ENCODE results near the gene SPIRE1.
"Not testable (repeated sequence)": the region's sequence is repeated elsewhere in the genome, so short reads cannot be mapped to it uniquely, and the experiment has no call there.

SPIRE1 gene

GRCh38 chr18:12637901-12638643, 19.8 kb downstream of the SPIRE1 start:
- DNase-seq (ENCODE audit: insufficient read length, low spot score) (peak; percentile 9), FAIRE-seq (peak; percentile 88)
- no peak for TF ChIP-seq POLR2A (IDR thresholded peaks at IDR 0.05; ENCODE audit: low read depth, low read length)

- FAIRE-seq (no peak), DNase-seq (ENCODE audit: insufficient read length, low spot score) (no peak)
- TF ChIP-seq POLR2A (IDR thresholded peaks at IDR 0.05; ENCODE audit: low read depth, low read length), result no peak
Observed at GRCh38 chr18:12637393-12637792, 20.5 kb downstream of the SPIRE1 start.

- no peak for TF ChIP-seq POLR2A (IDR thresholded peaks at IDR 0.05; ENCODE audit: low read depth, low read length)
- DNase-seq (ENCODE audit: insufficient read length, low spot score), result no peak
- no peak for FAIRE-seq
Observed at GRCh38 chr18:12631831-12632477, 26.0 kb downstream of the SPIRE1 start.

- FAIRE-seq, result peak; percentile 89
- no peak for TF ChIP-seq POLR2A (IDR thresholded peaks at IDR 0.05; ENCODE audit: low read depth, low read length)
- DNase-seq (ENCODE audit: insufficient read length, low spot score), result no peak
Observed at GRCh38 chr18:12630136-12630535, 27.8 kb downstream of the SPIRE1 start.

- FAIRE-seq, result peak; percentile 85
- no peak for TF ChIP-seq POLR2A (IDR thresholded peaks at IDR 0.05; ENCODE audit: low read depth, low read length)
- DNase-seq (ENCODE audit: insufficient read length, low spot score), result no peak
Observed at GRCh38 chr18:12628706-12629702, 28.9 kb downstream of the SPIRE1 start.

DNA sequence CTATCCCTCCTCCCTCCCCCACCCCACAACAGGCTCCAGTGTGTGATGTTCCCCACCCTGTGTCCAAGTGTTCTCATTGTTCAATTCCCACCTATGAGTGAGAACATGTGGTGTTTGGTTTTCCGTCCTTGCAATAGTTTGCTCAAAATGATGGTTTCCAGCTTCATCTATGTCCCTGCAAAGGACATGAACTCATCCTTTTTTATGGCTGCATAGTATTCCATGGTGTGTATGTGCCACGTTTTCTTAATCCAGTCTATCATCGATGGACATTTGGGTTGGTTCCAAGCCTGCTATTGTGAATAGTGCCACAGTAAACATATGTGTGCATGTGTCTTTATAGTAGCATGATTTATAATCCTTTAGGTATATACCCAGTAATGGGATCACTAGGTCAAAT, 30.7 kb downstream of the SPIRE1 start:
- not testable (repeated sequence) for DNase-seq (ENCODE audit: insufficient read length, low spot score); FAIRE-seq

GRCh38 chr18:12625241-12625640, 32.7 kb downstream of the SPIRE1 start:
- no peak for TF ChIP-seq POLR2A (IDR thresholded peaks at IDR 0.05; ENCODE audit: low read depth, low read length)
- no peak for DNase-seq (ENCODE audit: insufficient read length, low spot score)
- FAIRE-seq, result no peak

- FAIRE-seq (peak; percentile 100), DNase-seq (ENCODE audit: insufficient read length, low spot score) (peak; percentile 61)
- TF ChIP-seq POLR2A (IDR thresholded peaks at IDR 0.05; ENCODE audit: low read depth, low read length), result no peak
Observed at GRCh38 chr18:12621742-12622306, 36.1 kb downstream of the SPIRE1 start.

DNA sequence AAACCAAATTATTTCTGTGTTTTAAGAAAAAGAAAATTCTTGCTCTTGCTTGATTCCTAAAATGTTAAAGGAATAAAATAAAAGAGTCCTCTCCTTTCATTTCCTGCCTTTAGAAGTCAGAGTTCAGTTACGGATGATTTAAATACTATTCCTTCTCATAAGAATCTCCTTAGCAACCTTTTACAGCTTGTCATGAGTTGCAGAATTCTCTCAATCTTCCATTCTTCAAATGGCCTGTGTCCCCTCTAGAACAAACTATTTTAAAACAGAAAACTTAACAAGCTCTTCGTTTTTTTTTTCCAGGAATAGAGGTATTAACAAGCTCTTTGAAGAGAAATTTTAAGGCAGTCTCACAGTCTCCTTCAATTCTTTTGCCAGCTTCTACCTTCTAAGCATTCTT, 42.2 kb downstream of the SPIRE1 start:
- FAIRE-seq (no peak), DNase-seq (ENCODE audit: insufficient read length, low spot score) (no peak)
- TF ChIP-seq POLR2A (IDR thresholded peaks at IDR 0.05; ENCODE audit: low read depth, low read length), result no peak

DNA sequence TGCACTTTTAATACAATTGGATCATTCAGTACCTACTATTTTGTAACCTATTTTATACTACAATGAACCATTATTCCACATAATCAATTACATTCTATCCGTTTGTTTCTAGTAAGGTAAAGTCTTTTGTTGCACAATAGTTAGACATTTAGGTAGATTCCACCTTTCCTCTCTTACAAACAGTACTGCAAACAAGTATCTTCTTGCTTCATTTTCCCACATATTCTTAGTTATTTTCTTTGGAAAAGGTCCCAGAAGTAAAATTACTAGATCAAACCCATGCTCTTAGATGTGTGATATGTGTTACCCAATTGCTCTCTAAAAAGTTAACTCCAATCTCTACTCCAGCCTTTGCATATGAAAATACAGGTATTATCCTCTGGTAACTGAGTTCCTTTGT, 49.6 kb downstream of the SPIRE1 start:
- DNase-seq (ENCODE audit: insufficient read length, low spot score), result no peak
- FAIRE-seq, result peak; percentile 83
- no peak for TF ChIP-seq POLR2A (IDR thresholded peaks at IDR 0.05; ENCODE audit: low read depth, low read length)

GRCh38 chr18:12606592-12607315, 51.2 kb downstream of the SPIRE1 start:
- no peak for DNase-seq (ENCODE audit: insufficient read length, low spot score)
- TF ChIP-seq POLR2A (IDR thresholded peaks at IDR 0.05; ENCODE audit: low read depth, low read length), result no peak
- no peak for FAIRE-seq

DNA sequence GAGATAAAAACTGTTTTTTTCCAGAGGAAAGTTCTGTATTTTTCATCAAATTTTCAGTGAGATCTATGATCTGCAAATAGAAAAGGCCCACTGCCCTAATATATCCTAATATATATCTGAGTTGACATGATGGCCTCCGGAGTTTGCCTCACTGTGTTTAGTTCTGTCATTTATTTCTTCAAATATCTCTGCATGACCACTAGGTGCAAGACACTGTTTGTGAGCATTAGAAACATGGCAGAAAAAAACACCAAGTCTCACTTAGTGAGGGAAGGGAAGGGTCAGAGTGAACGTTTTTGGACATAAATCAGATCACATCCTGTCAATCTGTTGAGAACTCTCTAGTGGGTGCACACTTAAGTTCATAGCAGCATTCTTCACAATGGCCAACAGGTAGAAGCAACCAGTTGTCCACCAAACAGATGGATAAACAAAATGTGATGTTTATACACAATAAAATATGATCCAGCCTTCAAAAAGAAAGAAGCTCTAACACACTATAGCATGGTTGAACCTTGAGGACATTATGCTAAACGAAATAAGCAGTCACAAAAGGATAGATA, 53.4 kb downstream of the SPIRE1 start:
- no peak for DNase-seq (ENCODE audit: insufficient read length, low spot score)
- no peak for TF ChIP-seq POLR2A (IDR thresholded peaks at IDR 0.05; ENCODE audit: low read depth, low read length)
- peak; percentile 67 for FAIRE-seq

- no peak for DNase-seq (ENCODE audit: insufficient read length, low spot score)
- TF ChIP-seq POLR2A (IDR thresholded peaks at IDR 0.05; ENCODE audit: low read depth, low read length), result no peak
- peak; percentile 74 for FAIRE-seq
Observed at GRCh38 chr18:12599966-12600365, 57.9 kb downstream of the SPIRE1 start.
